Left lung (tissue), 10 donors: ENCODE measurements around the gene CLCN1. TPM values are rescaled to one million over a fixed set of nuclear protein-coding genes. Genes with fewer than 3 reads are reported as not detected.

Experiments used
- ATAC-seq: fragments of 200-7000 bp; cut with Tn5 transposase; one replicate; pipeline ENCODE4 v1.9.1; 2020; ENCODE audit warnings: moderate library complexity
- DNase-seq, 4 donors: peaks; one replicate each; pipeline ENCODE4 v3.0.0-alpha.2; 2013 to 2020
- H3K27ac ChIP-seq, 2 donors: fragments of 200-600 bp; sonication (generic) in 1 of 2; one replicate each; pipeline versions ENCODE4 v1.5.0 to v1.8.0; 2020 to 2021
- H3K27me3 ChIP-seq, 2 donors: fragments of 200-600 bp; sonication (generic) in 1 of 2; one replicate each; pipeline versions ENCODE4 v1.5.0 to v1.8.0; 2020 to 2021
- H3K36me3 ChIP-seq, 2 donors: fragments of 200-600 bp; sonication (generic) in 1 of 2; one replicate each; pipeline versions ENCODE4 v1.5.0 to v1.8.0; 2020 to 2021
- H3K4me1 ChIP-seq, 2 donors: fragments of 200-600 bp; one replicate each; pipeline ENCODE4 v1.8.0; 2021
- H3K4me3 ChIP-seq, 2 donors: fragments of 200-600 bp; sonication (generic) in 1 of 2; one replicate each; pipeline versions ENCODE4 v1.5.0 to v1.8.0; 2020 to 2021; ENCODE audit warnings: mild to moderate bottlenecking in 1 of 2
- H3K9me3 ChIP-seq, 2 donors: fragments of 200-600 bp; sonication (generic) in 1 of 2; one replicate each; pipeline versions ENCODE4 v1.5.0 to v1.8.0; 2020 to 2021
- CTCF ChIP-seq, 2 donors: fragments of 200-600 bp; sonication (generic) in 1 of 2; IDR thresholded peaks; one replicate each; pipeline versions ENCODE4 v1.5.0 to v1.8.0; 2021; ENCODE audit warnings: antibody characterized with exemption in 2 of 2
- intact Hi-C, 2 donors: fragments of 100-400 bp; cut with DNase I; formaldehyde crosslinking; loops; one replicate each; pipeline versions ENCODE4 v1.11.2 to v1.14.2; 2022
- polyA plus RNA-seq, 6 donors: library from polyadenylated mRNA; unstranded; fragments of 120-200 nt; gene quantifications; one replicate each; pipeline ENCODE4 v1.2.1, GENCODE V29; 2013; ENCODE audit not compliant: insufficient read length in 6 of 6
- total RNA-seq, 2 donors: library from RNA; stranded (reverse); fragmentation: NEBNext Ultra II Directional; extraction: Animal tissue kit (Norgen Biotek cat#: 25700); gene quantifications; one replicate each; pipeline ENCODE4 v1.2.1, GENCODE V29; 2021
- donor health status: DM: no; HTN: yes; CAD: no.
- donor health status: DM: no; HTN: no; CAD: no.

CLCN1 gene
- total and polyA plus RNA-seq, 8 donors = 0.08 to 0.09 (median 0.08) TPM; not detected in 5

- H3K27me3 ChIP-seq = no peaks in the 10 kb centered on the region
- no peak for TF ChIP-seq CTCF (IDR thresholded peaks at IDR 0.05)
- no peak for DNase-seq
- H3K36me3 ChIP-seq = peaks cover 0 to 43% of the 10 kb centered on the region in 2 donors
- ATAC-seq = no peak
- intact Hi-C loops = no loop called here
- H3K4me3 ChIP-seq = no peak overlapping the region
- H3K4me1 ChIP-seq = peaks cover 17 to 45% of the 10 kb centered on the region in 2 donors
- H3K9me3 ChIP-seq = no peaks in the 10 kb centered on the region
- H3K27ac ChIP-seq = peak overlapping the region in 1 of 2 donors; percentile 46
These were observed 80.3 kb downstream of the CLCN1 start for GRCh38 chr7:143396182-143396581.

- peaks cover 0 to 36% of the 10 kb centered on the region in 2 donors for H3K36me3 ChIP-seq
- intact Hi-C loops = no loop called here
- no peak overlapping the region for H3K27ac ChIP-seq
- H3K4me3 ChIP-seq = no peak overlapping the region
- no peaks in the 10 kb centered on the region for H3K27me3 ChIP-seq
- H3K9me3 ChIP-seq = no peaks in the 10 kb centered on the region
- peaks cover 11 to 38% of the 10 kb centered on the region in 2 donors for H3K4me1 ChIP-seq
- TF ChIP-seq CTCF (IDR thresholded peaks at IDR 0.05) = no peak
- DNase-seq (peak in 3 of 4 donors; percentile 77 to 93 (median 90)), ATAC-seq (peak; percentile 18)
These were observed 81.0 kb downstream of the CLCN1 start for GRCh38 chr7:143396625-143397556.

- Histone ChIP-seq H3K27me3 (no peaks in the 10 kb centered on the region), H3K27ac (no peak overlapping the region), H3K36me3 (peaks cover 0 to 26% of the 10 kb centered on the region in 2 donors), H3K9me3 (no peaks in the 10 kb centered on the region), H3K4me3 (no peak overlapping the region), H3K4me1 (peaks cover 11 to 27% of the 10 kb centered on the region in 2 donors)
- intact Hi-C loops = no loop called here
- DNase-seq = no peak
- no peak for ATAC-seq
- TF ChIP-seq CTCF (IDR thresholded peaks at IDR 0.05) = no peak
These were observed 82.0 kb downstream of the CLCN1 start for GRCh38 chr7:143397710-143398530.

- no peak for ATAC-seq
- intact Hi-C loops = no loop called here
- no peaks in the 10 kb centered on the region for H3K9me3 ChIP-seq
These were observed 82.7 kb downstream of the CLCN1 start for GRCh38 chr7:143398616-143399015.

More at GRCh38 chr7:143398616-143399015, 82.7 kb downstream of the CLCN1 start:
- peaks cover 0 to 20% of the 10 kb centered on the region in 2 donors for H3K36me3 ChIP-seq
- DNase-seq = no peak
- no peak for TF ChIP-seq CTCF (IDR thresholded peaks at IDR 0.05)
- H3K27me3 ChIP-seq = no peaks in the 10 kb centered on the region
- H3K4me1 ChIP-seq = peaks cover 7 to 20% of the 10 kb centered on the region in 2 donors
- no peak overlapping the region for H3K27ac ChIP-seq
- H3K4me3 ChIP-seq = no peak overlapping the region
